C1 segment of cervical spinal cord (tissue), 14 donors: ENCODE data around the gene RXRG.

Experiments used
- DNase-seq, 14 donors: peaks; one replicate each; lab custom pipeline; 2025; lab: John Stamatoyannopoulos, UW

Gene RXRG

DNA sequence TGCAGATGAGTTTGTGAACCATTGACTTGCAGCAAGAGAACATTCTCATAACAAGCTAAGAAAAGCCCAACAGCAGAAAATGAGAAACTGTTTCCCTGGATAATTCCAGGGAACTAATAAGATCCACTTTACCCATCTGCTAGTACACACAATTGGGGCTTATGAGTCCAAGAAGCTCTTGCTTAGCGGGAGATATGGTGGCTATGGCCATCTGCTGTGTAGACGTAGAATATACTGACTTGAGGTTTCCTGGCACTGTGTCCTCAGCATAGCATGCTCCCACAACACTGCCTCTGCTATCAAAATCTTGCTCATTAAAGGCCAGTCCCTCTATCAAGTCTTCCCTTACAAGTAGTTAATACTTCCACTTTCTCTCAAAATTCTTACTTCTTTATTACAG is 6.8 kb upstream of the RXRG start:
- no peak for DNase-seq

- no peak for DNase-seq
These were observed 4.2 kb upstream of the RXRG start for GRCh38 chr1:165449131-165449530.

GRCh38 chr1:165445388-165445787 is 462 bp upstream of the RXRG start:
- no peak for DNase-seq

GRCh38 chr1:165443539-165444311 is 1.2 kb downstream of the RXRG start:
- peak in 7 of 14 donors; percentile 14 to 46 (median 35) for DNase-seq

GRCh38 chr1:165442653-165443052 is 2.3 kb downstream of the RXRG start:
- DNase-seq, result no peak

DNA sequence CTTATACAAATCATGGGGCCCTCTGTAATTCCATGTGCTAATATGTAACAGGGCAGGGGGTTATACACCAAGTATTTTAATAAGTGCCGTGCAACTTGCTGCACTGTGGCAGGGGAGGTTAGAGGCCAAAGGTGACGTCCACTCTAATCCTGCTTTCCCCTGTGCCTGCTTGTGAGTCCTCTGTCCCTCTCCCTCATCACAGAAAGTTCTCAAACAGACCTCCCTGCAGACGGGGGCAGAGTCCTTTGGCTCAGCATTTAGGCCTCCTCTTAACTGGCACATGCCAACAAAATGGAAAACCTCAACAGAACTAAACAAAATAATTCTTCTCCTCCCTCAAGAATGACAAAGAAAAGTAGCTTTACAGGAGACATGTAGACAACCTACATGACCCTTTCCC is 2.9 kb downstream of the RXRG start:
- DNase-seq, result no peak

- no peak for DNase-seq
These were observed 3.6 kb downstream of the RXRG start for GRCh38 chr1:165441166-165441880.

GRCh38 chr1:165439330-165439729 is 5.6 kb downstream of the RXRG start:
- no peak for DNase-seq

DNA sequence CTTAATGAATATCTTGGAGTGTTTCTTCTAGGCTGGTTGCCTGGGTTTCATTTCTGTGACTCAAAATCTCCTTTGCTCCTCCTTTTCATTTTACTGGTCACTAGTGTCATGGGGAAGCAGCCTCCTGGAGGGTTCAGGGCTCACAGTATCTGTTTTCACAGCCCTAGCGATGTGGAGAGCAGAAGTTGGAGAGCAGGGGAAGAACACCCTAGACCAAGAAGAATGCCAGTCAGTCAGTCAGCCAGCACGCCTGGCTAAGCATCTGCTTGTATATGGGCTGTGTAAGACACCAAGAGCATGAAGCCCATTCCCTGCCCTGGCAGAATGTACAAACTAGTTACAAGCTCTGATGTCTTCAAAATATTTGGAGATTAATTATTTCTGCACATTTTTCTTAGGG is 7.9 kb downstream of the RXRG start:
- DNase-seq, result no peak

DNA sequence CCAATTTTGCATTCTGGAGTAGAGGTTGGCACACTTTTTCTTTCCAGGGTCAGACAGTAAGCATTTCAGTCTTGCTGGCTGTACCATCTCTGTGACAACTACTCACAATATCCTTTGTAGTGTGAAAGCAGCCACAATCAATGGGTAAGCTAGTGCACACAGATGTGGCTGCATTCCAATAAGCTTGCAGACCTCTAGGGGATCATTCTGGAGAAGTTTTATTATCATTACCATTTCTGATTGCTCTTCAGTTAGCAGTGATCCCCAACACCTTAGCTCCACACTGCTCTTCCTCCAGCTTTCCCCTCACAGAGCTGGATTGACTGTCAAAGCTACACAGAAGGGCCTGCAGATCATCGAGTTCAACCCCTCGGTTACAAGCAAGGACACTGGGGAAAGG is 9.1 kb downstream of the RXRG start:
- DNase-seq, result no peak

DNA sequence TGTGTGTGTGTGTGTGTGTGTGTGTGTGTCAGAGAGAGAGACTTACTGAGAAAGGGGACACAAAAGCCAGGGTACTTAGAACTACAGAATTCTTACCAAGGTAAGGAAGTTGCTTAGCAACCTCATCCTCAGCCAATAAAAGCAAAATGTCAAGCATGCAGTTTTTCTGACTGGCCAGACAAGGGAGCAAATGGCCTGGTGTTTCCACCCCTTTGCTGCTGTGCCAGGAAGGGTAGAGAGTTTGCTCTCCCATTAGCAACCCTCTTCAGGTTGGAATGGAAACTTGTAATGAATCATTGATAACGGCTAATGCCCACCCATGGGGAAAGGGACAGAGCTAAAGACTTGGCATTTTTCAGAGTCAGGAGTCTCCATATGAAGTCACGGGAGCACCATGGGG is 10.6 kb downstream of the RXRG start:
- peak in 1 of 14 donors; percentile 18 for DNase-seq

DNA sequence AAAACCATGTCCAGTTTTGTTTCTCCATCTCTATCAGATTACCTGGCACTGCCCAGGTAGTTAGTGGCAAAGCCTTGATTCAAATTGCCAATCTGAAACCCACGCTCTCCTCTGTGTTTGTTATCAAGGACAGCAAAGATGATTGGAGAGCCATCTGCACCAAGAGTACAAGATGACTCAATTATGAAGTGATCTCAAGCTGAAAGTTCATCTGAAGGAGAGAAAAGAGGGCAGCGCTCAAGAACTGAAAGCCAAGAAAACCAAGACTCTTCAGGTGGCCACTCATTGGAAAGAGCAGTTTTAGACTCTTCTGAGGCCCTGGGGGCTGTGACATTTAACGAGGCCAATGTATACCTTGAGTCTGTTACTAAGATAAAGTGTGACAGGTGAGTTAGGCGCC is 13.8 kb downstream of the RXRG start:
- no peak for DNase-seq

DNA sequence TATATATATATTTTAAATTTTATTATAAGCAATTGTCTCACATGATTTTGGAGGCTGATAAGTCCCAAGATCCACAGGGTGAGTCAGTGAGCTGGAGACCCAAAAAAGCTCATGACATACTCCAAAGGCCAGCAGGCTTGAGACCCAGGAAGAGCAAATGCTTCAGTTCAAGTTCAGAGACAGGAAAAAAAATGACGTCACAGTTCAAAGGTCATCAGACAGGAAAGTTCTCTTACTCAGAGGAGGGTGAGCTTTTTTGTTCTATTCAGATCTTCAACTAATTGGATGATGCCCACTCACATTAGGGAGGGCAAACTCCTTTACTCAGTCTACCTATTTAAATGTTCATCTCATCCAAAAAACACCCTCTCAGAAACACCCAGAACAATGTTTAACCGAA is 18.2 kb downstream of the RXRG start:
- no peak for DNase-seq

- DNase-seq, result no peak
These were observed 19.3 kb downstream of the RXRG start for GRCh38 chr1:165425621-165426020.

- peak in 3 of 14 donors; percentile 13 to 20 (median 14) for DNase-seq
These were observed 20.3 kb downstream of the RXRG start for GRCh38 chr1:165424454-165425216.

DNA sequence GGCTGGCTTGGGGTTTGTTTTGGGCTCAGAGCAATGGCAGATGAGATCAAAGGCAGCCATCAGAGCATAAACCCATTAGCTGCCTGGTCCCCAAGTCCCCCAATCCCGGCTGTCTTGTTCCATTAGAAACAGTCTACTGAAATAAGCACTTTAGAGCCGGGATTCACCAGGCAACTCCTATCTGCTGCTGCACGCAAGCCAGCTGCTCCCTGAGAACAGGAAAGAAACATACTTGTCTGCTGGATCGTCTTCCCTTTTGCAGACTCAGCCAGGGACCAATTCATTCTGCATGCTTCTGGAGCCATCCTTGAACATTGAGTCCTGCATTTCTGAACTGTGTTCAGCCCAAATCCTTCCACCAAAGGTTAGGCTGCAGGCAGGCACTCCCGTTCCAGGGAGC is 21.8 kb downstream of the RXRG start:
- no peak for DNase-seq

DNA sequence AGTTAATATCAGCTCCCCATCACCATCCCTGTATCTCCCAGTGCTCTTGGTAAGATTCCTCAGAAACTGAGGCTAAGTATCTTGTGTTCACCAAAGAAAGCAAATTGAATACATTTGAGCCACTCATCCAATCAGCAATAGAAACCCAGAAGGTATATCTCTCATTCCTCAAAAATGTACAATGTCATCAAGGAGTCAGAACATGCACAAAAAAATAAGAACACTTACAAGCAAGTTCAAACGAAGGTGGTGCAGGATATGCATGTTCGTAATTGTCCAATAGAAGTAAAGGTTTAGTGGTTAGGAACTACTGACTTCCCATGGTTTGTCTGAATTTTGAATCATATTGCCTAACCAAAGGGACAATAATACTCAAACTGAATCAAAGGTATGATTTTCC is 24.3 kb downstream of the RXRG start:
- DNase-seq, result no peak

- DNase-seq, result no peak
These were observed 25.1 kb downstream of the RXRG start for GRCh38 chr1:165419839-165420238.

- no peak for DNase-seq
These were observed 26.7 kb downstream of the RXRG start for GRCh38 chr1:165418195-165418594.

DNA sequence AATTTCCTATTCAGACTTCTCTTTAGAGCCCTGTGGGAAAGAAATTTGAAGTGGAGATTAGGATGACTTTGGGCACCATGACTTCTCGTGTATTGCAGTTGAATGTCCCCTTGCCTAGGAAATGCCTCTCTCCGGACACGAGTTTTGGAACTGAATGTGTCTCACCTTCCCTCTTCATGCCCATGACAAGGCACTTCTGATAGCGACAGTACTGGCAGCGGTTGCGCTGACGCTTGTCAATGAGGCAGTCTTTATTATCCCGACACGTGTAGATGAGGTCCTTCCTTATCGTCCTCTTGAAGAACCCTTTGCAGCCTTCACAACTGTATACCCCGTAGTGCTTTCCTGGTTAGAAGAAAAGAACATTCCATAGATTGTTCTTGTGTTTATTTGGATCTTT is 28.1 kb downstream of the RXRG start:
- no peak for DNase-seq

DNA sequence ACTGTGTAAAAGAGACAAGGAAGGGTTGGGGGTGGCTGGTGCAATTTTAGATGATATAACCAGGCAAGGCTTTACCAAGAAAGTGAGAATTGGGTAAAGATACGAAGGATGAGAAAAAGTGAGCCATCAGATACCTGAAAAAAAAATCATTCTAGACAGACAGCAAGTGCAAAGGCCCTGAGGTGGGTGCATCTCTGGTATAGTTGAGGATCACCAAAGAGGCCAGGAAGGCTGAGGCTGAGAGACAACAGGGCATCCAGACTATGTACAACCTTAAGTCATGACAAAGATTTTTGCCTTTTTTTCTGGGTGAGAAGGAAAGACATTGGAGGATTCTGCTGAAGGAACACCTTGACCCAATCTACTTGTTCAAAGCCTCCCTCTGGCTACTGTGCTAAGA is 29.9 kb downstream of the RXRG start:
- no peak for DNase-seq

DNA sequence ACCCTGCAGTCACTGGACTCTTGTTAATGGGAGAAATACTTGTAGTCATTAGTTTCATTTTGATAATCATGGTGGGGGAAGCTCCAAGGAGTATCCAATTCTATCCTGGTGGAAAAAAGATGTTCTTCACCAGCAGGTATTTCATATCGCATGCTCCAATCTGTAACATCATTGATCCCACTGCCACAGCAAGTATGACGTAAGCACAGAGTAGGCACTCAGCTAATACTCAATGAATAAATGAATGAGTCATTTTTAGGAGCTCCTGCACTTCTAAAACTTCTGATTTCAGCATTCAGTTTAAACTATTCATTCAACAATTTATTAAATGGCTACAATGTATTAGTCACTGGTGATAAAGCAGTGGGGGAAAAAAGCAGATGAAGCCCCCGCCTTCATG is 30.3 kb downstream of the RXRG start:
- no peak for DNase-seq

- DNase-seq, result no peak
These were observed 33.5 kb downstream of the RXRG start for GRCh38 chr1:165411396-165411795.
